Posterior cingulate gyrus (tissue), 11 donors: ENCODE data around the gene KCNMA1.
A peak's percentile ranks its signal among the peaks of the same experiment; 100 is the strongest.

Source experiments
- DNase-seq, 10 donors: peaks; one replicate each; pipeline versions ENCODE4 v3.0.0 to v3.0.0-alpha.2; 2020 to 2021; ENCODE audit warnings: mixed read lengths in 3 of 10
- intact Hi-C: fragments of 100-400 bp; cut with DNase I; formaldehyde crosslinking; loops from one replicate; pipeline ENCODE4 v1.15.1; 2023

KCNMA1 gene

DNA sequence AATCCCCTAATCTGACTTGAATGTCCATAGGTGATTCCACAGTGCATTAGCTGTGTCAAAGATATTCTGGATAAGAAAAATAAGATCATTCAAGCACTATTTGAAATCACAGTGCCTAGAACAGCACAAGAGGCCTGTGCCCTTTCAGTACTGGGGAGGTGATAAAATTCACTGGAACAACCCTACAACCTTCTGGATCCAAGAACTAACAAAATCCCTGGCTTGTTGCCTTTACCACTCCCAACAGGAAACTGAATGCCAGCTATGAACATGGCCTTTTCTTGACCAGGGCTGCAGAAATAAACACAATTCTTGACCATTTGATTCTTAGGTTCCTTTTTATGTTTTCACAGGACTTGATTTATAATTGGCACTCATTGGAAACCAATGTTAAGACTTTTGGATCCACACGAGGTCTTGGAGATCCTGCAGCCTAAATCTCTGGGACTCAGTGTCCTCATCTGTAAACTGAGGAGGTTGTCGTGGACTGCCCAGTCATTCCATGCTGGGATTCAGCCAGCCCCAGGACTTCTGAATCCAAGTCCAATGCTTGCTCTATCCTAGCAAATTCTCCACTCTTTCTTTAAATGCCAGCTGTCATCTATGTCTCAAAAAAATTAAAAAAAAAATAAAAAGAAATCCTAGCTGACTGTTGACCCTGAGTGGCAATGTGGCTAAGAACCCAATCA is 624.7 kb downstream of the KCNMA1 start:
- intact Hi-C loops = no loop called here
- no peak for DNase-seq

DNA sequence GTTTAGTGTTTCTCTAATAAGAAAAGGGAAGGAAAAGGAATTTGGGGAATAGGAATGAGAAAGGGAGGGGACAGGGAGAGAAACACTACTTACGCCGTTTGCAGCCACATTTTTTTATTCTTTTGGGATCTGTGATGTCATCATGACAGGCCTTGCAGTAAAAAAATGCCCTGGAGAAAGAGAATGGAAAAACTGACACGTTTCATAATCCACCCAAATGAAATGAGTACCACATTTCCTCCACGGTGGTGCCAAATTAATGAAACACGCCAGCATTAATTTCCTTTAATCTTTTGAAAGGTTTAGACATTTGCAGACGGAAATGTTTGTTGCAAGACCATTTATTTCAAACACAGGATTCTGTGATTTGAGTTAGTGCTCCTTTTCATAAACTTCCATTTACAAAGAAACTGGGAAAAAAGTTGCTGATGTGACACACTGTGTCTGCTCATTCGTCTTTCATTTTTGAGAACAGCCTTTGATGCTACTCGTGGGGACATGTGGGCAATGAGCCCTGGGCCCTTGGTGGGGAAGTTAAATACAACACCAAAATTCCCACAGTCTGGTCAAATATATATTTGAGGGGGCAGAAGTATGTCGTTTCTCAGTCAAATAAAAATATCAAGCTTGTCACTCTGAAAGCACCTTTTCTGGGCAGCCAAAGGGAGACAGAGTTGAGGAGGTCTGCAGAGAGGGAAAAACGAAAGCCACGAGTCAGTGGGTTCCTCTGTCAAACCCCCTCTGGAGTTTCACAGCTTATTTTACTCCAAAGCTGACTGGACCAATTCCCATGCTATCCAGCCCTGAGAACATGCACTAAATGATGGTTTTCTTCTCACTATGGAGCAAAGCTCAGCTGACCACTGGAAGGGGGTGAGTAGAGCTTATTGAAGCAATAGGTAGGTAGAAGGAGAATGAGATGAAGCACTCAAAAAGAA is 625.5 kb downstream of the KCNMA1 start:
- intact Hi-C loops = no loop called here
- no peak for DNase-seq

- intact Hi-C loops = no loop called here
- DNase-seq = no peak
Observed at GRCh38 chr10:77010430-77010829, 627.2 kb downstream of the KCNMA1 start.

- intact Hi-C loops = no loop called here
Observed at GRCh38 chr10:77007834-77008233, 629.8 kb downstream of the KCNMA1 start.

GRCh38 chr10:77006836-77007511 is 630.6 kb downstream of the KCNMA1 start:
- DNase-seq = no peak
- intact Hi-C loops = no loop called here

More at GRCh38 chr10:77007834-77008233, 629.8 kb downstream of the KCNMA1 start:
- DNase-seq = no peak

DNA sequence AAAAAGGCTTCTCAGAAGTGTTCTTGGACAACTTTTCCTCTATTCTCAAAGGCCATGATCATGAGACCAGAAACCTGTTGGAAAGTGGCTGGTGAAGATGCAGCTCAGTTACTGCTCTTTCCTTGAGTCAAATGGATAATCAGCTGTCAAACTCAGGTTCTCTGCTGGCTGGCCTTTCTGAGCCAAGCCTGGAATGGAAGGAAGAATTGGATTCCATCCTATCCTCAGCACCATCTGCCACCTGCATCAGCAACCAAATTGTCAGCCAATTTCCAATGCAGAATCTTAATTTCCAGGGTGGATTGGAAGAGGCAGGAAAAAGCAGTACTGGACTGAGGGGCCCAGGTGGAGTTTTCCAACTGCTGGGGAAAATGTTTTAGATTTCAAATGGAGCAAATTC is 631.7 kb downstream of the KCNMA1 start:
- intact Hi-C loops = no loop called here
- no peak for DNase-seq

DNA sequence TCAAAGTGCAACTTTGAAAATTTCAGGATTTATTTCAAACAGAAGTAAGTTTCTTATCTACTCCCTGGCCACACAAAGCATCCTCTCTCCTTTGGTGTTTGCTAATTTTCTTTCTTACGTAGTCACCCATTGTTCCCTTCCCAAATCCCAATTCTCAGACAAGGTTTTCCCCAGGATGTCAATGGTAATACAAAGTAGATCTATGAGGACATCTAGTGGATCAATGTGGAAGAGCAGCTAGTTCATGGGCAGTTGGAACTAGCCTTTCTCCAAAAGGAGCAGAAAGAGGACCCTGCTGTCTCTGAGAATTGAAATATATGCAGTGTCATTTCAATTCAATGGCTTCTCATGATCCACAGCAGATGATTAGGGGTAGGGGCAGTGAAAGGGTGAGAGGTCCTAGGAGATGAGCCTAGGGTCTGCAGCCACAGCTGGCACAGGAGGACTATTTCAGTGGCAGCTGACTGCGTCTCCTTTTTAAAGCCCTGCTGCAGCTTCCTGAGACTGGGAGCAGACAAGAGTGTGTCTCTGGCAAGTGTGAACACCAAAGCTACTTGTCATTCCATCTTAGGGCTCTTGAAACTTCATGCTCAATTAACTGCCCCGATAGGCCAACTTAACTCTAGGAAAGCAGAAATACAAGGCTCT is 632.6 kb downstream of the KCNMA1 start:
- intact Hi-C loops = no loop called here
- DNase-seq = no peak

- intact Hi-C loops = no loop called here
- DNase-seq = no peak
Observed at GRCh38 chr10:77002872-77003271, 634.7 kb downstream of the KCNMA1 start.

GRCh38 chr10:77001206-77001605 is 636.4 kb downstream of the KCNMA1 start:
- intact Hi-C loops = no loop called here
- no peak for DNase-seq

- intact Hi-C loops = no loop called here
- no peak for DNase-seq
Observed at GRCh38 chr10:76998451-76998850, 639.2 kb downstream of the KCNMA1 start.

DNA sequence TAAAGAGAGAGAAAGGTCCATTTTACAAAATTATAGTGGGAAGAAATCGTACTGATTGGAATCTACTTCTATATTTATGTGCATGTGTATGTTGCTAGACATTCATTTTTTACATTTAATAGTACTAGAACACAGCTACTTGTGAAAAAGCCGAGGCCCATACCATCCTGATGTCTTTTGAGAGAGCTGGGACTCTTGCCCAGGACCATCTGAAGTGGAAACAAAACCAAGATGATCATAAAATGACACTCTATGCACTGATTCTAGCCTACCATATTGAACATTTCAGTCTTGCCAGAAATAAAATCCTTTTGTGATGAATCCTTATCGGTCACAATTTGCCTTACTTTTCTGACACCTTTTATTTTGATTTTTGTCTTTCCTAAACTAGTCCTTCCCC is 640.0 kb downstream of the KCNMA1 start:
- intact Hi-C loops = no loop called here
- DNase-seq = no peak

DNA sequence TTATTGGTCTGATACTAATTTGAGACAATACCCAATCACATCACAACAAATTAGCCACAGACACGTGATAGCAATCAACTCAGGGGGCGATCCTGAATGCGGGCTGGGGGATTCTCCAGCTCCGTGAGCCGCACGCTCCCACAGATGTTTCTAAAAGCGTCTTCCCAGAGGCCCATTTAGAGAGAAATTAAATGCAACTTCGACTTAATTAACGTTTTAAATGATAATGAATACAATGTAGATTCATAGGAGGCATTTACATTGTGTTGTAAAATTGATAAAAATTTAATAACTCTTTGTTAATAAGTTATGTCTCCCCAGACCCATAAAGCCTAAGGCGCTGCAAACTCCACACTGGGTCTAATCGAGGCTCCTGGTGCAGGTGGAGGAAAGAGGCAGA is 642.6 kb downstream of the KCNMA1 start:
- intact Hi-C loops = no loop called here
- no peak for DNase-seq

DNA sequence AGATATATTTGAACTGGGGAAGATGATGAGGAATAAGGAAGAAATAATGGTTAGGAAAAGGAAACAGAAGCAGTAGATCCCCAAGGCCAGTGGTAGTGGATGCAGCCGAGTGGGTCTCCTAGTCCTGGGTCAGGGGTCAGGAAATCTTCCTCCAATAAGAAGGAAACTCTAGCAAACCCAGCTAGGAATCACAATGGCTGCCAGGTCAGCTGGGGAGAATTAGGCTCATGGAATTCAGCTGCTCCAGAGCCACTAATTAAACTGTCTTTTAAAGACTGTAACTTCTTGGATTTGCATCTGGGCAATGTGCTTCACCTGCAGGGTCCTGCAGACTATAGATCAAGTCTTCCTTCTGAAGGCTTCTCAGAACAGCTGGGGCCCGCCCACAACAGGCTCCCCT is 644.4 kb downstream of the KCNMA1 start:
- intact Hi-C loops = no loop called here
- no peak for DNase-seq

DNA sequence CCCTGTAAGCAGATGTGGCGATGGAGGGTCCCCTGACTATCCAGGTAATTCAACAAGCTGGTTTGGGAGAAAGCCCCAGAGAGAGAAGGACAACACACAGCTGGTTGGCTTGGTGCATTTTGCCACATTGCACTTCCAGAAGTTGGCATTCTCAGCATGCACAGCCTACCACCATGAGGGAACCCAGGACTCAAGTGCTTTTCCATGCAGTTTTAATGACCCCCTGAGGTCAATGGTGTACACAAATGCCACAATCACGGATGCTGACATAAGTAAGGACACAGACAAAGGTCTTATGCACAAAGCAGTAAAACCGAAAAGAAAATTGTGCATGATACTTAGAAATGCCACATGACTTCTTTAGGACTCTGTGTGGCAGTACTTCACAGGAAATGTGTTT is 645.1 kb downstream of the KCNMA1 start:
- intact Hi-C loops = no loop called here
- no peak for DNase-seq

GRCh38 chr10:76991621-76992020 is 646.0 kb downstream of the KCNMA1 start:
- intact Hi-C loops = no loop called here
- DNase-seq = no peak

DNA sequence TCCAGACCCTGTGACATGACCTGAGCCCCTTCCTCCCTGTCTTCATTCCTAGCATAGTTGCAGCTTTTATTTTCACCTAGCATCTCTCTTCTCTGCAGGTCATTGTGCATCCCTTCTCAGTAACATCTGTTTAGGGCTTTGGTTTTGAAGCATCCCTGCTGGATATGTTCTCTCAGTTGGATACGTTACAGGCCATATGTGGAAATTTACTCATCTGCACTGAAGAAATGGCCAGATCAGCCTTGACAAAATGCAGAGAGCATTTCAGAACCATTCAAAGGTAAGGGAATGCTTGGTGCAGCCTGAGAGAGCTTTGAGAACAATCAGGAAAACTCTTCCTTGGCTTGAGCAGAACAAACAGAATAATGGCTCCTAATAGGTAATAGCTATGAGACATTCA is 647.0 kb downstream of the KCNMA1 start:
- intact Hi-C loops = no loop called here
- DNase-seq = no peak

DNA sequence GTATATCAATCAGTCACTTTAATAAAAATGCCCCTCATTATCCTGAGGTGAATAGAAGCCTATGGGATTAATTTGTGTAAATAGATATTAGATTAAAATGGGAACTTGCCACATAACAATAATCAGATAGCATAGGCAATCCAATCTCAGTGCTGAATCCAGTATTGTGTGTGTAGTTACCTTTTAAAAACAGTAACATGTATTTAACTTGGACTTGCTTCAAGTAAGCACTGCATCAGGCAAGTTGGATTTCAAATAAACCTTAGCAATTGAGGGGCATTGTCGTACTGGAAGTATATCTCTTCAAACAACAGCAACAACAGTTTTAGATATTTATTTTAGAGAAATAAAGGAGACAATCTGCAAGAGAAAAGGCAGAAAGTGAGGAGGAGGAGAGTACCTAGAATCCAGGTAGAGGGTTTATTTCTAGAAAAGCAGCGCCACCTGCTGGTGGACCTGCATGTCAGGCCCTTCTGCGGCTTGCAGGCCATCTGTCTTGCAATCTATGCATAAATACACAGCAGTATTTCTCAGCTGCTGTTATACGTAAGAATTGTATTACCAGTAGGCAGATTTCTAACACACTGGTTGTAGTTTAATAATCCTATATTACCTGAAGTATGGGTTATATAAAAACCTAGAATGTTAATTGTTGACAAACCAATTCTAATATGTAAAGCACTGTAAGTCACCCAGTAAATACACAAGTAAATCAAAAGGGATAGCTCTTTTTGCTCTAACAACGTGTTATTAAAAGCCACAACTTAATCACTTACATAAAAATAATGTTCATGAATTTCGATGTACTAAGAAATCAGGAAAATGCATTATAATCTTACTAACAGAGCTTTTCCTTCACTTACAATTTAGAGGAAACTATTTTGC is 652.8 kb downstream of the KCNMA1 start:
- peak; percentile 53 to 96 (median 74) for DNase-seq
- intact Hi-C loops = loop anchor here (5.0 kb wide), 1 partner anchor 948 kb away; no protein-coding TSS in a partner anchor

DNA sequence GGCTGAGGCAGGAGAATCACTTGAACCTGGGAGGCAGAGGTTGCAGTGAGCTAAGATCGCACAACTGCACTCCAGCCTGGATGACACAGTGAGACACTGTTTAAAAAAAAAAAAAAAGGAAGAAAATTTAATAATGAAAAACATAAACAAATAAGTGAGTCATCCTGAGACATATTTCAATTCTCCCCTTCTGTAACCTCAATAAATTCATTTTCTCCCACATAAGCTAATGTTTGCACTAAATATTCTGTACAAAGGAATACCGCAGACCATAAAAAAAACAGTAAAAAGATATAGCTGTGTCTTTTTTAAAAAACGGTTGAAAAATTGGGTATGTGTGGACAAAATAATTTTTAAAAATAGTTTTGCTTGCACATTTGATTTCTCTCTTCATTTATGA is 654.0 kb downstream of the KCNMA1 start:
- intact Hi-C loops = no loop called here
- no peak for DNase-seq

DNA sequence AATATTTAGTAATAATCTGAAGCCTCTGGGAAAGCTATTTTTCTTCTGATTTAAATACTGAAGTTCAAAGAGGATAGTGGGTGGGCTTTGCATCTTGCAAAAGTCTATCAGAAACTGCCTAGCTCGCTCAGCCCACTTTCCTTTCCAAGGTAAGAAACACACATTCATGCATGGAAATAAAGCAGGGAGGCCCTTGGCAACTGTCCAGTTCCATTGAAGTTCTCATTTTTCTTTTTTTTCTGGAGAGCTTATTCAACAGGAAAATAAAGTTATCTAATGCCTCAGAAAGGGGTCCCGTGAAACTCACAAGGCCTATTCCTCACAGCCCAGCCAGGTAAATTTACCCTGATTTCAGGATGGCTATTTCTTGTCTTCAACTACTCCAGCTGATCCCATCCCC is 654.9 kb downstream of the KCNMA1 start:
- intact Hi-C loops = no loop called here
- no peak for DNase-seq

- no peak for DNase-seq
- intact Hi-C loops = no loop called here
Observed at GRCh38 chr10:76981251-76981650, 656.4 kb downstream of the KCNMA1 start.
